ENCODE data around the gene OTOA. TPM values are rescaled to one million over a fixed set of nuclear protein-coding genes. Genes with fewer than 3 reads are reported as not detected.

The OTOA gene
- total and polyA plus RNA-seq, 2 of the 13 experiments (the other 11 are each of a cell fraction or from before 2014, with no cell fraction given): 0.05 to 0.15 TPM

GRCh38 chr16:21638573-21638975 is 25.2 kb upstream of the OTOA start (continued):
- TF ChIP-seq, protein P1, sequence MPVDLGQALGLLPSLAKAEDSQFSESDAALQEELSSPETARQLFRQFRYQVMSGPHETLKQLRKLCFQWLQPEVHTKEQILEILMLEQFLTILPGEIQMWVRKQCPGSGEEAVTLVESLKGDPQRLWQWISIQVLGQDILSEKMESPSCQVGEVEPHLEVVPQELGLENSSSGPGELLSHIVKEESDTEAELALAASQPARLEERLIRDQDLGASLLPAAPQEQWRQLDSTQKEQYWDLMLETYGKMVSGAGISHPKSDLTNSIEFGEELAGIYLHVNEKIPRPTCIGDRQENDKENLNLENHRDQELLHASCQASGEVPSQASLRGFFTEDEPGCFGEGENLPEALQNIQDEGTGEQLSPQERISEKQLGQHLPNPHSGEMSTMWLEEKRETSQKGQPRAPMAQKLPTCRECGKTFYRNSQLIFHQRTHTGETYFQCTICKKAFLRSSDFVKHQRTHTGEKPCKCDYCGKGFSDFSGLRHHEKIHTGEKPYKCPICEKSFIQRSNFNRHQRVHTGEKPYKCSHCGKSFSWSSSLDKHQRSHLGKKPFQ (CRISPR knock-in tag; IDR thresholded peaks at IDR 0.05; ENCODE audit: insufficient replicate concordance): peak; percentile 23
- TF ChIP-seq ZNF777 (CRISPR knock-in tag; IDR thresholded peaks at IDR 0.05) (no peak), YEATS2 (CRISPR knock-in tag; IDR thresholded peaks at IDR 0.05; ENCODE audit: borderline replicate concordance) (0 out of 2 replicates have a peak, but pooled peaks have one; percentile 30), ZNF883 (CRISPR knock-in tag; IDR thresholded peaks at IDR 0.05; ENCODE audit: not compliant biosample characterization) (no peak), ZBTB20 (CRISPR knock-in tag; IDR thresholded peaks at IDR 0.05; ENCODE audit: borderline replicate concordance, low read depth) (peak; percentile 97), ZNF549 (CRISPR knock-in tag; IDR thresholded peaks at IDR 0.05) (no peak), ZNF589 (CRISPR knock-in tag; conservative IDR thresholded peaks at IDR 0.05) (0 out of 2 replicates have a peak, but pooled peaks have one; percentile 40), SKI (IDR thresholded peaks at IDR 0.05; ENCODE audit: partially characterized antibody) (peak; percentile 43), ZNF484 (CRISPR knock-in tag; IDR thresholded peaks at IDR 0.05; ENCODE audit: borderline replicate concordance, low read depth) (no peak), ZNF230 (CRISPR knock-in tag; IDR thresholded peaks at IDR 0.05) (no peak), ZNF709 (CRISPR knock-in tag; IDR thresholded peaks at IDR 0.05) (no peak), RARA (CRISPR knock-in tag; IDR thresholded peaks at IDR 0.05) (peak; percentile 95), FOSL2 (CRISPR knock-in tag; IDR thresholded peaks at IDR 0.05) (peak; percentile 94), SAP130 (CRISPR knock-in tag; IDR thresholded peaks at IDR 0.05; ENCODE audit: low read depth) (peak; percentile 79), ZMYM3 (CRISPR knock-in tag; IDR thresholded peaks at IDR 0.05) (peak; percentile 49)
- TF ChIP-seq, protein P2, sequence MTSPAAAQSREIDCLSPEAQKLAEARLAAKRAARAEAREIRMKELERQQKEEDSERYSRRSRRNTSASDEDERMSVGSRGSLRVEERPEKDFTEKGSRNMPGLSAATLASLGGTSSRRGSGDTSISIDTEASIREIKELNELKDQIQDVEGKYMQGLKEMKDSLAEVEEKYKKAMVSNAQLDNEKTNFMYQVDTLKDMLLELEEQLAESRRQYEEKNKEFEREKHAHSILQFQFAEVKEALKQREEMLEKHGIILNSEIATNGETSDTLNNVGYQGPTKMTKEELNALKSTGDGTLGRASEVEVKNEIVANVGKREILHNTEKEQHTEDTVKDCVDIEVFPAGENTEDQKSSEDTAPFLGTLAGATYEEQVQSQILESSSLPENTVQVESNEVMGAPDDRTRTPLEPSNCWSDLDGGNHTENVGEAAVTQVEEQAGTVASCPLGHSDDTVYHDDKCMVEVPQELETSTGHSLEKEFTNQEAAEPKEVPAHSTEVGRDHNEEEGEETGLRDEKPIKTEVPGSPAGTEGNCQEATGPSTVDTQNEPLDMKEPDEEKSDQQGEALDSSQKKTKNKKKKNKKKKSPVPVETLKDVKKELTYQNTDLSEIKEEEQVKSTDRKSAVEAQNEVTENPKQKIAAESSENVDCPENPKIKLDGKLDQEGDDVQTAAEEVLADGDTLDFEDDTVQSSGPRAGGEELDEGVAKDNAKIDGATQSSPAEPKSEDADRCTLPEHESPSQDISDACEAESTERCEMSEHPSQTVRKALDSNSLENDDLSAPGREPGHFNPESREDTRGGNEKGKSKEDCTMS (CRISPR knock-in tag; conservative IDR thresholded peaks at IDR 0.05): no peak
- TF ChIP-seq, protein P3, sequence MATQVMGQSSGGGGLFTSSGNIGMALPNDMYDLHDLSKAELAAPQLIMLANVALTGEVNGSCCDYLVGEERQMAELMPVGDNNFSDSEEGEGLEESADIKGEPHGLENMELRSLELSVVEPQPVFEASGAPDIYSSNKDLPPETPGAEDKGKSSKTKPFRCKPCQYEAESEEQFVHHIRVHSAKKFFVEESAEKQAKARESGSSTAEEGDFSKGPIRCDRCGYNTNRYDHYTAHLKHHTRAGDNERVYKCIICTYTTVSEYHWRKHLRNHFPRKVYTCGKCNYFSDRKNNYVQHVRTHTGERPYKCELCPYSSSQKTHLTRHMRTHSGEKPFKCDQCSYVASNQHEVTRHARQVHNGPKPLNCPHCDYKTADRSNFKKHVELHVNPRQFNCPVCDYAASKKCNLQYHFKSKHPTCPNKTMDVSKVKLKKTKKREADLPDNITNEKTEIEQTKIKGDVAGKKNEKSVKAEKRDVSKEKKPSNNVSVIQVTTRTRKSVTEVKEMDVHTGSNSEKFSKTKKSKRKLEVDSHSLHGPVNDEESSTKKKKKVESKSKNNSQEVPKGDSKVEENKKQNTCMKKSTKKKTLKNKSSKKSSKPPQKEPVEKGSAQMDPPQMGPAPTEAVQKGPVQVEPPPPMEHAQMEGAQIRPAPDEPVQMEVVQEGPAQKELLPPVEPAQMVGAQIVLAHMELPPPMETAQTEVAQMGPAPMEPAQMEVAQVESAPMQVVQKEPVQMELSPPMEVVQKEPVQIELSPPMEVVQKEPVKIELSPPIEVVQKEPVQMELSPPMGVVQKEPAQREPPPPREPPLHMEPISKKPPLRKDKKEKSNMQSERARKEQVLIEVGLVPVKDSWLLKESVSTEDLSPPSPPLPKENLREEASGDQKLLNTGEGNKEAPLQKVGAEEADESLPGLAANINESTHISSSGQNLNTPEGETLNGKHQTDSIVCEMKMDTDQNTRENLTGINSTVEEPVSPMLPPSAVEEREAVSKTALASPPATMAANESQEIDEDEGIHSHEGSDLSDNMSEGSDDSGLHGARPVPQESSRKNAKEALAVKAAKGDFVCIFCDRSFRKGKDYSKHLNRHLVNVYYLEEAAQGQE (IDR thresholded peaks at IDR 0.05; ENCODE audit: borderline replicate concordance in 1 of 2, low read depth in 1 of 2, low read length in 2 of 2): peak in 1 of 2 experiments; percentile 48; a peak in 1 of 4 replicates
- TF ChIP-seq, protein P4, sequence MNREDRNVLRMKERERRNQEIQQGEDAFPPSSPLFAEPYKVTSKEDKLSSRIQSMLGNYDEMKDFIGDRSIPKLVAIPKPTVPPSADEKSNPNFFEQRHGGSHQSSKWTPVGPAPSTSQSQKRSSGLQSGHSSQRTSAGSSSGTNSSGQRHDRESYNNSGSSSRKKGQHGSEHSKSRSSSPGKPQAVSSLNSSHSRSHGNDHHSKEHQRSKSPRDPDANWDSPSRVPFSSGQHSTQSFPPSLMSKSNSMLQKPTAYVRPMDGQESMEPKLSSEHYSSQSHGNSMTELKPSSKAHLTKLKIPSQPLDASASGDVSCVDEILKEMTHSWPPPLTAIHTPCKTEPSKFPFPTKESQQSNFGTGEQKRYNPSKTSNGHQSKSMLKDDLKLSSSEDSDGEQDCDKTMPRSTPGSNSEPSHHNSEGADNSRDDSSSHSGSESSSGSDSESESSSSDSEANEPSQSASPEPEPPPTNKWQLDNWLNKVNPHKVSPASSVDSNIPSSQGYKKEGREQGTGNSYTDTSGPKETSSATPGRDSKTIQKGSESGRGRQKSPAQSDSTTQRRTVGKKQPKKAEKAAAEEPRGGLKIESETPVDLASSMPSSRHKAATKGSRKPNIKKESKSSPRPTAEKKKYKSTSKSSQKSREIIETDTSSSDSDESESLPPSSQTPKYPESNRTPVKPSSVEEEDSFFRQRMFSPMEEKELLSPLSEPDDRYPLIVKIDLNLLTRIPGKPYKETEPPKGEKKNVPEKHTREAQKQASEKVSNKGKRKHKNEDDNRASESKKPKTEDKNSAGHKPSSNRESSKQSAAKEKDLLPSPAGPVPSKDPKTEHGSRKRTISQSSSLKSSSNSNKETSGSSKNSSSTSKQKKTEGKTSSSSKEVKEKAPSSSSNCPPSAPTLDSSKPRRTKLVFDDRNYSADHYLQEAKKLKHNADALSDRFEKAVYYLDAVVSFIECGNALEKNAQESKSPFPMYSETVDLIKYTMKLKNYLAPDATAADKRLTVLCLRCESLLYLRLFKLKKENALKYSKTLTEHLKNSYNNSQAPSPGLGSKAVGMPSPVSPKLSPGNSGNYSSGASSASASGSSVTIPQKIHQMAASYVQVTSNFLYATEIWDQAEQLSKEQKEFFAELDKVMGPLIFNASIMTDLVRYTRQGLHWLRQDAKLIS (CRISPR knock-in tag; IDR thresholded peaks at IDR 0.05): no peak
